Measurements from ENCODE around the gene CWC25. TPM values are rescaled to one million over a fixed set of nuclear protein-coding genes. Genes with fewer than 3 reads are reported as not detected.

Gene CWC25
- total and polyA plus RNA-seq, 2 of the 13 experiments (the other 11 are each of a cell fraction or from before 2014, with no cell fraction given): 15.6 to 22.7 TPM

GRCh38 chr17:38869526-38870258, 44.6 kb upstream of the CWC25 start, which contains the start of gene LASP1 (continued):
- no peak; the same call in 1 of the 2 replicates for TF ChIP-seq ZNF335 (CRISPR knock-in tag; IDR thresholded peaks at IDR 0.05)
- TF ChIP-seq ZNF18 (CRISPR knock-in tag; IDR thresholded peaks at IDR 0.05; ENCODE audit: insufficient replicate concordance): peak; percentile 31
- TF ChIP-seq SIX4 (CRISPR knock-in tag; IDR thresholded peaks at IDR 0.05): no peak
- no peak for TF ChIP-seq CREB3 (CRISPR knock-in tag; IDR thresholded peaks at IDR 0.05)
- TF ChIP-seq SMAD9 (CRISPR knock-in tag; IDR thresholded peaks at IDR 0.05): no peak
- no peak for TF ChIP-seq ZBTB43 (CRISPR knock-in tag; conservative IDR thresholded peaks at IDR 0.05)
- no peak; the same call in none of the 2 replicates for TF ChIP-seq ZNF414 (CRISPR knock-in tag; IDR thresholded peaks at IDR 0.05)
- no peak for TF ChIP-seq KDM3A (CRISPR knock-in tag; IDR thresholded peaks at IDR 0.05; ENCODE audit: low read depth)
- TF ChIP-seq MAX (IDR thresholded peaks at IDR 0.05): peak; percentile 77
- TF ChIP-seq TARDBP (CRISPR knock-in tag; IDR thresholded peaks at IDR 0.05): peak; percentile 85
- TF ChIP-seq HNF4G (IDR thresholded peaks at IDR 0.05; ENCODE audit: borderline replicate concordance, low read depth, low read length): no peak
- TF ChIP-seq HNF4G (CRISPR knock-in tag; IDR thresholded peaks at IDR 0.05; ENCODE audit: borderline replicate concordance, low read depth): no peak
- TF ChIP-seq MED8 (CRISPR knock-in tag; IDR thresholded peaks at IDR 0.05; ENCODE audit: insufficient replicate concordance): peak; percentile 84
- TF ChIP-seq ZNF333 (CRISPR knock-in tag; IDR thresholded peaks at IDR 0.05; ENCODE audit: borderline replicate concordance): peak; percentile 93; the same call in 1 of the 2 replicates
- TF ChIP-seq ZNF205 (CRISPR knock-in tag; IDR thresholded peaks at IDR 0.05): peak; percentile 13; the same call in 1 of the 2 replicates
- peak; percentile 81 for TF ChIP-seq ZFX (CRISPR knock-in tag; IDR thresholded peaks at IDR 0.05; ENCODE audit: low read depth)
- 0 out of 2 replicates have a peak, but pooled peaks have one; percentile 56 for TF ChIP-seq ATF5 (CRISPR knock-in tag; IDR thresholded peaks at IDR 0.05; ENCODE audit: low read depth)
- TF ChIP-seq NFATC3 (CRISPR knock-in tag; IDR thresholded peaks at IDR 0.05): no peak
- 0 out of 2 replicates have a peak, but pooled peaks have one; percentile 52 for TF ChIP-seq ZNF44 (CRISPR knock-in tag; IDR thresholded peaks at IDR 0.05)
- peak; percentile 42 for TF ChIP-seq HIC2 (CRISPR knock-in tag; IDR thresholded peaks at IDR 0.05; ENCODE audit: low read depth)
- TF ChIP-seq ZNF564 (CRISPR knock-in tag; IDR thresholded peaks at IDR 0.05): no peak
- 0 out of 2 replicates have a peak, but pooled peaks have one; percentile 4 for TF ChIP-seq PCBP1 (IDR thresholded peaks at IDR 0.05; ENCODE audit: borderline replicate concordance, low read depth, low read length)

All from HepG2 (cell line).